Stimulated activated CD4-positive, alpha-beta T cell treated with anti-CD3 and anti-CD28 coated beads, Interleukin-2, amount 100 ng/mL, for 24 hours (primary cell): ENCODE data around the gene KLHL13.
"Not testable (repeated sequence)": the region's sequence is repeated elsewhere in the genome, so short reads cannot be mapped to it uniquely, and the experiment has no call there.

Experiments used
- DNase-seq, 2 donors: peaks; one replicate each; pipeline ENCODE4 v3.0.0-alpha.2; 2020

KLHL13 gene

GRCh38 chrX:118066867-118067515 lies 49.6 kb downstream of the KLHL13 start:
- DNase-seq = no peak

GRCh38 chrX:118062817-118063615 lies 53.6 kb downstream of the KLHL13 start:
- DNase-seq = no peak

GRCh38 chrX:118062048-118062789 lies 54.4 kb downstream of the KLHL13 start:
- no peak for DNase-seq

- DNase-seq = no peak
Measured at GRCh38 chrX:118058924-118059323, 57.7 kb downstream of the KLHL13 start.

GRCh38 chrX:118056870-118057269 lies 59.7 kb downstream of the KLHL13 start:
- no peak for DNase-seq

GRCh38 chrX:118049713-118050112 lies 66.9 kb downstream of the KLHL13 start:
- no peak for DNase-seq

GRCh38 chrX:118047446-118048186 lies 69.0 kb downstream of the KLHL13 start:
- DNase-seq = no peak

GRCh38 chrX:118039591-118039990 lies 77.0 kb downstream of the KLHL13 start:
- no peak for DNase-seq

GRCh38 chrX:118038614-118039365 lies 77.8 kb downstream of the KLHL13 start:
- no peak for DNase-seq

GRCh38 chrX:118026631-118027030 lies 90.0 kb downstream of the KLHL13 start:
- no peak for DNase-seq

- DNase-seq = no peak
Measured at GRCh38 chrX:118025226-118025625, 91.4 kb downstream of the KLHL13 start.

- DNase-seq = no peak
Measured at GRCh38 chrX:118024482-118024881, 92.1 kb downstream of the KLHL13 start.

- no peak for DNase-seq
Measured at GRCh38 chrX:118022753-118023152, 93.9 kb downstream of the KLHL13 start.

GRCh38 chrX:118016422-118016821 lies 100.2 kb downstream of the KLHL13 start:
- DNase-seq = no peak

- not testable (repeated sequence) for DNase-seq
Measured at GRCh38 chrX:118002417-118002816, 114.2 kb downstream of the KLHL13 start.

- no peak for DNase-seq
Measured at GRCh38 chrX:118000518-118000917, 116.1 kb downstream of the KLHL13 start.

GRCh38 chrX:117998171-117998570 lies 118.4 kb downstream of the KLHL13 start:
- no peak for DNase-seq

- no peak for DNase-seq
Measured at GRCh38 chrX:117996918-117997480, 119.6 kb downstream of the KLHL13 start.

- DNase-seq = no peak
Measured at GRCh38 chrX:117996408-117996807, 120.2 kb downstream of the KLHL13 start.

- DNase-seq = no peak
Measured at GRCh38 chrX:117995378-117995777, 121.2 kb downstream of the KLHL13 start.

GRCh38 chrX:117992192-117992723 lies 124.4 kb downstream of the KLHL13 start:
- DNase-seq = no peak

- DNase-seq = no peak
Measured at GRCh38 chrX:117990438-117990837, 126.2 kb downstream of the KLHL13 start.
